Common myeloid progenitor, CD34-positive (primary cell): Measurements from ENCODE around the gene FGF12.

Experiments used
- CTCF ChIA-PET: fragments of 350-600 bp; sonication (Branson Sonifier 250); formaldehyde crosslinking; loops from one replicate; lab custom pipeline; 2021; ENCODE audit warnings: antibody characterized with exemption; lab: Charles Lee
- POLR2A ChIA-PET: fragments of 350-600 bp; sonication (Branson Sonifier 250); formaldehyde crosslinking; loops from one replicate; lab custom pipeline; 2021; ENCODE audit warnings: antibody characterized with exemption; lab: Charles Lee
- DNase-seq, 3 donors: peaks; one replicate each; pipeline versions ENCODE4 v3.0.0 to v3.0.0-alpha.2; 2013
- H3K27ac ChIP-seq, 2 experiments: 1 replicate in 1 of 2; 2 replicates in 1 of 2; pipeline ENCODE4 v1.7.0; 2013; ENCODE audit warnings: inconsistent platforms in 2 of 2, low read length in 2 of 2, mild to moderate bottlenecking in 2 of 2, low read depth in 1 of 2, moderate library complexity in 1 of 2; ENCODE audit not compliant: severe bottlenecking in 2 of 2, insufficient read depth in 1 of 2, poor library complexity in 1 of 2
- H3K27me3 ChIP-seq, 5 experiments: replicated peaks in 2 of 5; 1 replicate in 3 of 5; 2 replicates in 2 of 5; pipeline versions ENCODE4 v1.6.1 to v1.7.0; 2013; ENCODE audit warnings: low read length in 4 of 5, mild to moderate bottlenecking in 2 of 5, moderate library complexity in 2 of 5, inconsistent platforms in 1 of 5; ENCODE audit not compliant: insufficient read depth in 5 of 5, control insufficient read depth in 4 of 5
- H3K36me3 ChIP-seq, 4 experiments: 1 replicate in 2 of 4; 2 replicates in 2 of 4; pipeline versions ENCODE4 v1.6.1 to v1.7.0; 2013; ENCODE audit warnings: low read length in 3 of 4, control low read depth in 1 of 4, mild to moderate bottlenecking in 1 of 4; ENCODE audit not compliant: control insufficient read depth in 4 of 4, insufficient read depth in 4 of 4
- H3K4me1 ChIP-seq, 4 experiments: 1 replicate in 3 of 4; 2 replicates in 1 of 4; pipeline versions ENCODE4 v1.6.1 to v1.7.1; 2013; ENCODE audit warnings: low read length in 3 of 4, mild to moderate bottlenecking in 3 of 4, control low read depth in 1 of 4, inconsistent platforms in 1 of 4, moderate library complexity in 1 of 4; ENCODE audit not compliant: control insufficient read depth in 4 of 4, insufficient read depth in 4 of 4; ENCODE audit errors: control extremely low read depth in 1 of 4
- H3K4me3 ChIP-seq, 7 experiments: 1 replicate in 4 of 7; 2 replicates in 3 of 7; pipeline versions ENCODE4 v1.5.1 to v1.7.0; 2013; ENCODE audit warnings: mild to moderate bottlenecking in 7 of 7, low read length in 6 of 7, moderate library complexity in 6 of 7, inconsistent platforms in 2 of 7, low read depth in 2 of 7, control low read depth in 1 of 7; ENCODE audit not compliant: insufficient read depth in 4 of 7, control insufficient read depth in 1 of 7; ENCODE audit errors: extremely low read depth in 1 of 7
- H3K9me3 ChIP-seq, 5 experiments: 1 replicate in 4 of 5; 2 replicates in 1 of 5; pipeline versions ENCODE4 v1.6.1 to v1.7.1; 2013; ENCODE audit warnings: low read length in 4 of 5, mild to moderate bottlenecking in 2 of 5, inconsistent platforms in 1 of 5, low read depth in 1 of 5, moderate library complexity in 1 of 5; ENCODE audit not compliant: control insufficient read depth in 4 of 5, insufficient read depth in 2 of 5; ENCODE audit errors: control extremely low read depth in 1 of 5
- WGBS: methylation state at CpG from one replicate; pipeline ENCODE4 v1.1.5; 2013; ENCODE audit not compliant: insufficient coverage; 5-methylcytosine and 5-hydroxymethylcytosine counted together

FGF12 gene

GRCh38 chr3:192261135-192261534 lies 466.2 kb downstream of the FGF12 start:
- H3K36me3 ChIP-seq, result no peaks in the 10 kb centered on the region
- ChIA-PET POLR2A (no interaction called here), CTCF (no interaction called here)
- H3K27ac ChIP-seq, result no peak overlapping the region
- no peaks in the 10 kb centered on the region for H3K4me1 ChIP-seq
- no peak for DNase-seq
- H3K27me3 ChIP-seq, result no peaks in the 10 kb centered on the region
- no peak overlapping the region for H3K4me3 ChIP-seq
- WGBS, result no CpG with 5 or more reads among the region's 3 CpGs
- no peaks in the 10 kb centered on the region for H3K9me3 ChIP-seq

- ChIA-PET POLR2A (no interaction called here), CTCF (no interaction called here)
- H3K27me3 ChIP-seq, result no peaks in the 10 kb centered on the region
- DNase-seq, result no peak
- H3K4me1 ChIP-seq, result no peaks in the 10 kb centered on the region
- no peak overlapping the region for H3K4me3 ChIP-seq
- 83% methylated on average over 1 of the region's 5 CpGs for WGBS
- no peaks in the 10 kb centered on the region for H3K9me3 ChIP-seq
- no peak overlapping the region for H3K27ac ChIP-seq
- no peaks in the 10 kb centered on the region for H3K36me3 ChIP-seq
Measured at GRCh38 chr3:192260116-192261010, 467.0 kb downstream of the FGF12 start.

GRCh38 chr3:192259661-192260060 lies 467.7 kb downstream of the FGF12 start:
- H3K27me3 ChIP-seq, result no peaks in the 10 kb centered on the region
- H3K36me3 ChIP-seq, result no peaks in the 10 kb centered on the region
- POLR2A ChIA-PET, result no interaction called here
- no peak for DNase-seq
- H3K4me3 ChIP-seq, result no peak overlapping the region
- CTCF ChIA-PET, result no interaction called here
- WGBS, result 100% methylated on average over 3 of the region's 3 CpGs
- H3K4me1 ChIP-seq, result no peaks in the 10 kb centered on the region
- no peak overlapping the region for H3K27ac ChIP-seq
- H3K9me3 ChIP-seq, result no peaks in the 10 kb centered on the region

- H3K4me3 ChIP-seq, result no peak overlapping the region
- H3K9me3 ChIP-seq, result no peaks in the 10 kb centered on the region
- H3K27me3 ChIP-seq, result no peaks in the 10 kb centered on the region
- ChIA-PET CTCF (no interaction called here), POLR2A (no interaction called here)
- WGBS, result no CpG with 5 or more reads among the region's 6 CpGs
- no peak overlapping the region for H3K27ac ChIP-seq
- no peaks in the 10 kb centered on the region for H3K36me3 ChIP-seq
- DNase-seq, result no peak
- H3K4me1 ChIP-seq, result no peaks in the 10 kb centered on the region
Measured at GRCh38 chr3:192258721-192259120, 468.6 kb downstream of the FGF12 start.

GRCh38 chr3:192255839-192256238 lies 471.5 kb downstream of the FGF12 start:
- 100% methylated on average over 2 of the region's 2 CpGs for WGBS

GRCh38 chr3:192253138-192253887 lies 474.0 kb downstream of the FGF12 start:
- no peak overlapping the region for H3K4me3 ChIP-seq
- H3K27me3 ChIP-seq, result peaks cover 0 to 2% (median 0%) of the 10 kb centered on the region in 5 experiments
- no CpG with 5 or more reads among the region's 3 CpGs for WGBS
- CTCF ChIA-PET, result interaction anchor here (1.0 kb wide), 1 partner anchor 9 kb away, joined by 3 read pairs; no protein-coding TSS in a partner anchor
- no peaks in the 10 kb centered on the region for H3K9me3 ChIP-seq
- POLR2A ChIA-PET, result no interaction called here
- no peak overlapping the region for H3K27ac ChIP-seq
- no peaks in the 10 kb centered on the region for H3K36me3 ChIP-seq
- no peak for DNase-seq
- H3K4me1 ChIP-seq, result no peaks in the 10 kb centered on the region

More at GRCh38 chr3:192255839-192256238, 471.5 kb downstream of the FGF12 start:
- Histone ChIP-seq H3K4me3 (no peak overlapping the region), H3K9me3 (no peaks in the 10 kb centered on the region), H3K27me3 (peaks cover 0 to 2% (median 0%) of the 10 kb centered on the region in 5 experiments), H3K4me1 (no peaks in the 10 kb centered on the region), H3K36me3 (no peaks in the 10 kb centered on the region), H3K27ac (no peak overlapping the region)
- no peak for DNase-seq
- CTCF ChIA-PET, result interaction anchor here (1.6 kb wide), 1 partner anchor 8 kb away, joined by 5 read pairs; no protein-coding TSS in a partner anchor
- POLR2A ChIA-PET, result no interaction called here

GRCh38 chr3:192249516-192249915 lies 477.8 kb downstream of the FGF12 start:
- H3K27me3 ChIP-seq, result peaks cover 0 to 2% (median 0%) of the 10 kb centered on the region in 5 experiments
- H3K27ac ChIP-seq, result no peak overlapping the region
- H3K9me3 ChIP-seq, result no peaks in the 10 kb centered on the region
- POLR2A ChIA-PET, result no interaction called here
- 93% methylated on average over 3 of the region's 3 CpGs for WGBS
- CTCF ChIA-PET, result no interaction called here
- no peaks in the 10 kb centered on the region for H3K4me1 ChIP-seq
- H3K36me3 ChIP-seq, result no peaks in the 10 kb centered on the region
- DNase-seq, result no peak
- no peak overlapping the region for H3K4me3 ChIP-seq
